DND-41 (cell line): ENCODE data around the gene GNA14.

Source experiments
- ATAC-seq: fragments of 200-7000 bp; cut with Tn5 transposase; 3 replicates; pipeline ENCODE4 v1.9.1; 2021; ENCODE audit warnings: low read depth; ENCODE audit not compliant: insufficient read depth
- DNase-seq: peaks from one replicate; pipeline ENCODE4 v3.0.0-alpha.2; 2020
- H2AFZ ChIP-seq: 2 replicates; pipeline ENCODE4 v1.6.0; 2012; ENCODE audit warnings: low read depth, low read length
- H3K27ac ChIP-seq: 2 replicates; pipeline ENCODE4 v1.5.1; 2012; ENCODE audit warnings: low read length, inconsistent platforms
- H3K27me3 ChIP-seq: fragments of 200-600 bp; sonication (generic); 2 replicates; pipeline ENCODE4 v1.6.0; 2012; ENCODE audit warnings: low read length, mild to moderate bottlenecking, inconsistent platforms; ENCODE audit not compliant: insufficient read depth, poor library complexity
- H3K36me3 ChIP-seq: 2 replicates; pipeline ENCODE4 v1.5.1; 2012; ENCODE audit warnings: low read length, inconsistent platforms; ENCODE audit not compliant: insufficient read depth
- H3K4me1 ChIP-seq: 2 replicates; pipeline ENCODE4 v1.5.1; 2012; ENCODE audit warnings: mild to moderate bottlenecking, low read length; ENCODE audit not compliant: insufficient read depth
- H3K4me2 ChIP-seq: 2 replicates; pipeline ENCODE4 v1.6.0; 2012; ENCODE audit warnings: mild to moderate bottlenecking, moderate library complexity, low read length, inconsistent platforms; ENCODE audit not compliant: insufficient read depth
- H3K4me3 ChIP-seq, 2 experiments: fragments of 200-600 bp in 1 of 2; shearing (Covaris generic) in 1 of 2; 2 replicates each; pipeline ENCODE4 v1.5.1; 2012 to 2016; ENCODE audit warnings: inconsistent platforms in 2 of 2, low read length in 2 of 2, mild to moderate bottlenecking in 2 of 2, low read depth in 1 of 2, moderate library complexity in 1 of 2
- H3K79me2 ChIP-seq: 2 replicates; pipeline ENCODE4 v1.6.0; 2012; ENCODE audit warnings: low read length, inconsistent platforms; ENCODE audit not compliant: insufficient read depth
- H3K9ac ChIP-seq: 2 replicates; pipeline ENCODE4 v1.6.0; 2012; ENCODE audit warnings: low read depth, mild to moderate bottlenecking, inconsistent platforms, low read length, moderate library complexity
- H3K9me3 ChIP-seq: 2 replicates; pipeline ENCODE4 v1.5.1; 2012; ENCODE audit warnings: low read length, moderate library complexity, mild to moderate bottlenecking, inconsistent platforms; ENCODE audit not compliant: insufficient read depth, severe bottlenecking
- H4K20me1 ChIP-seq: 2 replicates; pipeline ENCODE4 v1.6.0; 2012; ENCODE audit warnings: low read length; ENCODE audit not compliant: insufficient read depth
- EZH2 ChIP-seq: IDR thresholded peaks from 3 replicates; pipeline ENCODE4 v1.6.1; 2012; ENCODE audit warnings: borderline replicate concordance, low read depth, mild to moderate bottlenecking, moderate library complexity, low read length, inconsistent platforms; ENCODE audit not compliant: severe bottlenecking
- TF ChIP-seq, protein P1 (sequence below): IDR thresholded peaks from 2 replicates; pipeline ENCODE4 v1.5.1; 2012; ENCODE audit warnings: borderline replicate concordance, low read length, moderate library complexity, mild to moderate bottlenecking; ENCODE audit not compliant: poor library complexity, severe bottlenecking; ENCODE audit errors: extremely low read depth

Gene GNA14

GRCh38 chr9:77511525-77511924 is 136.6 kb downstream of the GNA14 start:
- H3K4me2 ChIP-seq: no peak overlapping the region
- no peak overlapping the region for H3K4me3 ChIP-seq
- no peak overlapping the region for H3K27ac ChIP-seq
- no peaks in the 10 kb centered on the region for H3K36me3 ChIP-seq
- TF ChIP-seq, protein P1, sequence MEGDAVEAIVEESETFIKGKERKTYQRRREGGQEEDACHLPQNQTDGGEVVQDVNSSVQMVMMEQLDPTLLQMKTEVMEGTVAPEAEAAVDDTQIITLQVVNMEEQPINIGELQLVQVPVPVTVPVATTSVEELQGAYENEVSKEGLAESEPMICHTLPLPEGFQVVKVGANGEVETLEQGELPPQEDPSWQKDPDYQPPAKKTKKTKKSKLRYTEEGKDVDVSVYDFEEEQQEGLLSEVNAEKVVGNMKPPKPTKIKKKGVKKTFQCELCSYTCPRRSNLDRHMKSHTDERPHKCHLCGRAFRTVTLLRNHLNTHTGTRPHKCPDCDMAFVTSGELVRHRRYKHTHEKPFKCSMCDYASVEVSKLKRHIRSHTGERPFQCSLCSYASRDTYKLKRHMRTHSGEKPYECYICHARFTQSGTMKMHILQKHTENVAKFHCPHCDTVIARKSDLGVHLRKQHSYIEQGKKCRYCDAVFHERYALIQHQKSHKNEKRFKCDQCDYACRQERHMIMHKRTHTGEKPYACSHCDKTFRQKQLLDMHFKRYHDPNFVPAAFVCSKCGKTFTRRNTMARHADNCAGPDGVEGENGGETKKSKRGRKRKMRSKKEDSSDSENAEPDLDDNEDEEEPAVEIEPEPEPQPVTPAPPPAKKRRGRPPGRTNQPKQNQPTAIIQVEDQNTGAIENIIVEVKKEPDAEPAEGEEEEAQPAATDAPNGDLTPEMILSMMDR: no peak
- no peak for TF ChIP-seq EZH2
- no peak overlapping the region for H2AFZ ChIP-seq
- H3K9me3 ChIP-seq: no peaks in the 10 kb centered on the region
- no peaks in the 10 kb centered on the region for H3K4me1 ChIP-seq
- H4K20me1 ChIP-seq: no peaks in the 10 kb centered on the region
- no peak overlapping the region for H3K9ac ChIP-seq
- no peak for ATAC-seq
- H3K79me2 ChIP-seq: no peaks in the 10 kb centered on the region
- no peak for DNase-seq
- H3K27me3 ChIP-seq: no peaks in the 10 kb centered on the region

- DNase-seq: no peak
- TF ChIP-seq EZH2: no peak
- TF ChIP-seq, protein P1: no peak
- H3K4me3 ChIP-seq: no peak overlapping the region
Observed at GRCh38 chr9:77510666-77511065, 137.5 kb downstream of the GNA14 start.

DNA sequence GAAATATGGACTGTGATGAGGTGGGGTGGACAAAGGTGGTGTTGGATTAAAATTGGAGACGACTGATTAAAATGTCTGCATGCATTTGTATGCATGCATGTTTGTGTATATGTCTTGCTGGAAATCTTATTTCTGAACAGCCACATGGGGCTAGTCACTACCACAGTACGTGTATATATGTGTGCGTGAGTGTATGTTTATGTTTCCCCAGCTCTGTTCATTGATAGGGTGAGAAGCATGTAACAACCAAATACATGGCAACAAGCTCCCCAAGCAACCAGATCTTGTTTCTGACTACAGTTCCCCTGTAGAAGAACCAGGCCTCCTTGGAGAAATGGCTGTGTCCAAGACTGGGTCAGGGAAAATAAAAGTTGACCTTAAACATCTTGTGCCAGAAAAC is 139.7 kb downstream of the GNA14 start:
- DNase-seq (no peak), ATAC-seq (no peak)
- no peak overlapping the region for H3K27ac ChIP-seq
- no peak overlapping the region for H3K9ac ChIP-seq
- H3K36me3 ChIP-seq: no peaks in the 10 kb centered on the region
- H3K4me1 ChIP-seq: no peaks in the 10 kb centered on the region
- no peak overlapping the region for H3K4me3 ChIP-seq
- no peaks in the 10 kb centered on the region for H3K9me3 ChIP-seq
- H4K20me1 ChIP-seq: no peaks in the 10 kb centered on the region
- H3K4me2 ChIP-seq: no peak overlapping the region
- no peak for TF ChIP-seq EZH2
- TF ChIP-seq, protein P1: no peak
- no peak overlapping the region for H2AFZ ChIP-seq
- no peaks in the 10 kb centered on the region for H3K27me3 ChIP-seq
- H3K79me2 ChIP-seq: no peaks in the 10 kb centered on the region

More at GRCh38 chr9:77510666-77511065, 137.5 kb downstream of the GNA14 start:
- Histone ChIP-seq H3K27me3 (no peaks in the 10 kb centered on the region), H3K9ac (no peak overlapping the region), H3K4me2 (no peak overlapping the region), H3K79me2 (no peaks in the 10 kb centered on the region), H3K27ac (no peak overlapping the region), H3K4me1 (no peaks in the 10 kb centered on the region), H3K36me3 (no peaks in the 10 kb centered on the region), H3K9me3 (no peaks in the 10 kb centered on the region), H2AFZ (no peak overlapping the region), H4K20me1 (no peaks in the 10 kb centered on the region)
- ATAC-seq: no peak
